ENCODE measurements around the gene LIM2.

- TF ChIP-seq CREB1 (IDR thresholded peaks at IDR 0.05; ENCODE audit: low read depth) (no peak), NFIC (IDR thresholded peaks at IDR 0.05) (no peak), TAF1 (IDR thresholded peaks at IDR 0.05; ENCODE audit: low read depth) (no peak), CEBPB (IDR thresholded peaks at IDR 0.05) (no peak), EP300 (IDR thresholded peaks at IDR 0.05; ENCODE audit: borderline replicate concordance) (no peak)
Measured at GRCh38 chr19:51375504-51376221, 12.1 kb downstream of the LIM2 start.
